Common myeloid progenitor, CD34-positive (primary cell): ENCODE results near the gene TENM4.

ENCODE experiments used
- CTCF ChIA-PET: fragments of 350-600 bp; sonication (Branson Sonifier 250); formaldehyde crosslinking; loops from one replicate; lab custom pipeline; 2021; ENCODE audit warnings: antibody characterized with exemption; lab: Charles Lee
- POLR2A ChIA-PET: fragments of 350-600 bp; sonication (Branson Sonifier 250); formaldehyde crosslinking; loops from one replicate; lab custom pipeline; 2021; ENCODE audit warnings: antibody characterized with exemption; lab: Charles Lee
- DNase-seq, 3 donors: peaks; one replicate each; pipeline versions ENCODE4 v3.0.0 to v3.0.0-alpha.2; 2013
- H3K27ac ChIP-seq, 2 experiments: 1 replicate in 1 of 2; 2 replicates in 1 of 2; pipeline ENCODE4 v1.7.0; 2013; ENCODE audit warnings: inconsistent platforms in 2 of 2, low read length in 2 of 2, mild to moderate bottlenecking in 2 of 2, low read depth in 1 of 2, moderate library complexity in 1 of 2; ENCODE audit not compliant: severe bottlenecking in 2 of 2, insufficient read depth in 1 of 2, poor library complexity in 1 of 2
- H3K27me3 ChIP-seq, 5 experiments: replicated peaks in 2 of 5; 1 replicate in 3 of 5; 2 replicates in 2 of 5; pipeline versions ENCODE4 v1.6.1 to v1.7.0; 2013; ENCODE audit warnings: low read length in 4 of 5, mild to moderate bottlenecking in 2 of 5, moderate library complexity in 2 of 5, inconsistent platforms in 1 of 5; ENCODE audit not compliant: insufficient read depth in 5 of 5, control insufficient read depth in 4 of 5
- H3K36me3 ChIP-seq, 4 experiments: 1 replicate in 2 of 4; 2 replicates in 2 of 4; pipeline versions ENCODE4 v1.6.1 to v1.7.0; 2013; ENCODE audit warnings: low read length in 3 of 4, control low read depth in 1 of 4, mild to moderate bottlenecking in 1 of 4; ENCODE audit not compliant: control insufficient read depth in 4 of 4, insufficient read depth in 4 of 4
- H3K4me1 ChIP-seq, 4 experiments: 1 replicate in 3 of 4; 2 replicates in 1 of 4; pipeline versions ENCODE4 v1.6.1 to v1.7.1; 2013; ENCODE audit warnings: low read length in 3 of 4, mild to moderate bottlenecking in 3 of 4, control low read depth in 1 of 4, inconsistent platforms in 1 of 4, moderate library complexity in 1 of 4; ENCODE audit not compliant: control insufficient read depth in 4 of 4, insufficient read depth in 4 of 4; ENCODE audit errors: control extremely low read depth in 1 of 4
- H3K4me3 ChIP-seq, 7 experiments: 1 replicate in 4 of 7; 2 replicates in 3 of 7; pipeline versions ENCODE4 v1.5.1 to v1.7.0; 2013; ENCODE audit warnings: mild to moderate bottlenecking in 7 of 7, low read length in 6 of 7, moderate library complexity in 6 of 7, inconsistent platforms in 2 of 7, low read depth in 2 of 7, control low read depth in 1 of 7; ENCODE audit not compliant: insufficient read depth in 4 of 7, control insufficient read depth in 1 of 7; ENCODE audit errors: extremely low read depth in 1 of 7
- H3K9me3 ChIP-seq, 5 experiments: 1 replicate in 4 of 5; 2 replicates in 1 of 5; pipeline versions ENCODE4 v1.6.1 to v1.7.1; 2013; ENCODE audit warnings: low read length in 4 of 5, mild to moderate bottlenecking in 2 of 5, inconsistent platforms in 1 of 5, low read depth in 1 of 5, moderate library complexity in 1 of 5; ENCODE audit not compliant: control insufficient read depth in 4 of 5, insufficient read depth in 2 of 5; ENCODE audit errors: control extremely low read depth in 1 of 5
- WGBS: methylation state at CpG from one replicate; pipeline ENCODE4 v1.1.5; 2013; ENCODE audit not compliant: insufficient coverage; 5-methylcytosine and 5-hydroxymethylcytosine counted together

The TENM4 gene

GRCh38 chr11:78649361-78650215 lies 791.2 kb downstream of the TENM4 start:
- WGBS, result 97% methylated on average over 8 of the region's 10 CpGs
- H3K27ac ChIP-seq, result no peak overlapping the region
- POLR2A ChIA-PET, result no interaction called here
- CTCF ChIA-PET, result no interaction called here
- no peak overlapping the region for H3K4me3 ChIP-seq
- no peaks in the 10 kb centered on the region for H3K36me3 ChIP-seq
- no peaks in the 10 kb centered on the region for H3K4me1 ChIP-seq
- peaks cover 0 to 2% (median 0%) of the 10 kb centered on the region in 5 experiments for H3K27me3 ChIP-seq
- no peaks in the 10 kb centered on the region for H3K9me3 ChIP-seq
- no peak for DNase-seq

- DNase-seq, result no peak
- POLR2A ChIA-PET, result interaction anchor here (0.7 kb wide), 1 partner anchor 356 kb away, joined by 3 read pairs; no protein-coding TSS in a partner anchor
Measured at GRCh38 chr11:78647986-78648875, 792.6 kb downstream of the TENM4 start.

GRCh38 chr11:78647266-78647915 lies 793.4 kb downstream of the TENM4 start:
- Histone ChIP-seq H3K4me3 (no peak overlapping the region), H3K9me3 (no peaks in the 10 kb centered on the region), H3K27me3 (no peaks in the 10 kb centered on the region), H3K27ac (no peak overlapping the region), H3K36me3 (no peaks in the 10 kb centered on the region), H3K4me1 (no peaks in the 10 kb centered on the region)
- 75% methylated on average over 4 of the region's 6 CpGs for WGBS
- DNase-seq, result no peak
- ChIA-PET CTCF (interaction anchor here (0.6 to 5.5 kb wide), 9 partner anchors 8 to 432 kb away, joined by 3 to 85 read pairs (median 5); no protein-coding TSS in a partner anchor), POLR2A (interaction anchor here (0.7 kb wide), 1 partner anchor 357 kb away, joined by 3 read pairs; no protein-coding TSS in a partner anchor)

More at GRCh38 chr11:78647986-78648875, 792.6 kb downstream of the TENM4 start:
- Histone ChIP-seq H3K4me3 (no peak overlapping the region), H3K36me3 (no peaks in the 10 kb centered on the region), H3K9me3 (no peaks in the 10 kb centered on the region), H3K27ac (no peak overlapping the region), H3K27me3 (peaks cover 0 to 2% (median 0%) of the 10 kb centered on the region in 5 experiments), H3K4me1 (no peaks in the 10 kb centered on the region)
- CTCF ChIA-PET, result interaction anchor here (1.2 to 5.5 kb wide), 4 partner anchors 9 to 431 kb away, joined by 3 to 85 read pairs (median 30); no protein-coding TSS in a partner anchor
- 83% methylated on average over 9 of the region's 9 CpGs for WGBS

DNA sequence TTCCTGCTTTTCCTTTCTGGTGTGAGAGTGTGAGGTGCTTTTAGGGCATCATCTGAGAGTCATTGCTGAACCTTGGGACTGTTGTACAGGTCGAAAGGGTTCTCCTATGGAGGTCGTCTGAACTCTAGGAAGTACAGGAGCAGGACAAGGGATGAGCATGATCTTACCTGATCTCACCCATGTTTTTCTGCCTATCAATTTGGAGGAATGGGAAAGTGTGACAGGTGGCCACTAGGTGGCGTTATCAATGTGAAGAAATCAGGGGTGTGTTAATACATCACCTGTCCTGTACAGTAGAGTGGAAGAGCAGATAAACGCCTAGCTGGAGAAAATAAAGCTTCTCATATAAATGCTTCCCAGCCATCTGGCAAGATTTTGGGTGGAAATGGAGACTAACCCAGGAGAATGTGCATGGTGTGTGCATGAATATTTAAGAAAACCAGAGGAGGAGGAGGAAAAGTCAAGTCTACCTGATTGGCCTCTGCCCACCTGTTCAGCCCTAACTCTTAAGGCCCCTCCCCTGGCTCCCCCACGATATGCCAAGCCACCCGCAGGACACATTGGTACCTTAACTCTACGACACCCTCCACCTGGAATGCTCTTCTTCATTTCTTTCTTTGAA lies 794.2 kb downstream of the TENM4 start:
- POLR2A ChIA-PET, result interaction anchor here (0.6 kb wide), 1 partner anchor 744 kb away, joined by 4 read pairs; no protein-coding TSS in a partner anchor

GRCh38 chr11:78645226-78646202 lies 795.3 kb downstream of the TENM4 start:
- H3K9me3 ChIP-seq, result no peaks in the 10 kb centered on the region
- ChIA-PET CTCF (interaction anchor here (0.6 to 5.5 kb wide), 33 partner anchors 10 to 1205 kb away, joined by 3 to 85 read pairs (median 4); no protein-coding TSS in a partner anchor), POLR2A (no interaction called here)
- H3K27ac ChIP-seq, result no peak overlapping the region
- no peaks in the 10 kb centered on the region for H3K36me3 ChIP-seq
- H3K4me3 ChIP-seq, result peak overlapping the region in 1 of 7 experiments; percentile 5
- H3K27me3 ChIP-seq, result no peaks in the 10 kb centered on the region
- peak; percentile 54 to 69 (median 58) for DNase-seq
- H3K4me1 ChIP-seq, result no peaks in the 10 kb centered on the region
- WGBS, result 14% methylated on average over 1 of the region's 5 CpGs

More for the DNA sequence above, 794.2 kb downstream of the TENM4 start:
- CTCF ChIA-PET, result interaction anchor here (0.6 to 5.5 kb wide), 20 partner anchors 11 to 845 kb away, joined by 3 to 85 read pairs (median 6); no protein-coding TSS in a partner anchor
- WGBS, result 27% methylated on average over 5 of the region's 7 CpGs
- Histone ChIP-seq H3K27me3 (no peaks in the 10 kb centered on the region), H3K4me3 (no peak overlapping the region), H3K9me3 (no peaks in the 10 kb centered on the region), H3K36me3 (no peaks in the 10 kb centered on the region), H3K27ac (no peak overlapping the region), H3K4me1 (no peaks in the 10 kb centered on the region)
- peak; percentile 25 to 56 (median 55) for DNase-seq
